ENCODE data around the gene PKNOX2. TPM values are rescaled to one million over a fixed set of nuclear protein-coding genes. Genes with fewer than 3 reads are reported as not detected.
A peak's percentile ranks its signal among the peaks of the same experiment; 100 is the strongest.

Gene PKNOX2
- total RNA-seq, 1 experiment from 2014 or later, result 3.7 TPM

- TF ChIP-seq RELA (CRISPR knock-in tag; IDR thresholded peaks at IDR 0.05; ENCODE audit: borderline replicate concordance), result no peak
Observed at GRCh38 chr11:125304876-125305275, 140.3 kb downstream of the PKNOX2 start (continued).

- peak overlapping the region; percentile 43 for H3K27ac Mint-ChIP-seq
- no peak overlapping the region for H3K4me3 Mint-ChIP-seq
- TF ChIP-seq ZNF532 (CRISPR knock-in tag; IDR thresholded peaks at IDR 0.05; ENCODE audit: borderline replicate concordance), result no peak
- TF ChIP-seq ZNF671 (CRISPR knock-in tag; IDR thresholded peaks at IDR 0.05), result no peak
- no peak for TF ChIP-seq FOXJ3 (CRISPR knock-in tag; IDR thresholded peaks at IDR 0.05; ENCODE audit: borderline replicate concordance)
- no peak for TF ChIP-seq ELF4 (CRISPR knock-in tag; IDR thresholded peaks at IDR 0.05; ENCODE audit: low read depth)
- TF ChIP-seq AR (CRISPR knock-in tag; IDR thresholded peaks at IDR 0.05), result no peak
- no peak for TF ChIP-seq ZNF396 (CRISPR knock-in tag; IDR thresholded peaks at IDR 0.05; ENCODE audit: borderline replicate concordance)
- TF ChIP-seq ZNF138 (CRISPR knock-in tag; conservative IDR thresholded peaks at IDR 0.05), result no peak
- no peak for TF ChIP-seq ATF1 (CRISPR knock-in tag; IDR thresholded peaks at IDR 0.05)
- no peak for TF ChIP-seq PREB (CRISPR knock-in tag; IDR thresholded peaks at IDR 0.05; ENCODE audit: borderline replicate concordance)
- no peak for TF ChIP-seq RORB (CRISPR knock-in tag; IDR thresholded peaks at IDR 0.05)
- no peak for TF ChIP-seq CREB1 (CRISPR knock-in tag; IDR thresholded peaks at IDR 0.05)
- TF ChIP-seq ETV6 (CRISPR knock-in tag; IDR thresholded peaks at IDR 0.05), result no peak
- no peak for TF ChIP-seq TP53 (CRISPR knock-in tag; IDR thresholded peaks at IDR 0.05)
- peaks cover 8% of the 10 kb centered on the region for H3K4me1 Mint-ChIP-seq
- no peaks in the 10 kb centered on the region for H3K36me3 Mint-ChIP-seq
- CTCF ChIA-PET, result interaction anchor here (0.8 to 4.9 kb wide), 7 partner anchors 9 to 162 kb away, joined by 3 to 23 read pairs (median 4); no protein-coding TSS in a partner anchor
- ATAC-seq (peak; percentile 62), DNase-seq (ENCODE audit: low spot score) (no peak)
- no peaks in the 10 kb centered on the region; the same call in 1 of the 2 replicates for H3K27me3 Mint-ChIP-seq (ENCODE audit: low read depth)
- 0 out of 2 replicates have a peak, but pooled peaks cover 7% of the 10 kb centered on the region for H3K9me3 Mint-ChIP-seq
- POLR2A ChIA-PET, result no interaction called here
Observed at GRCh38 chr11:125305345-125305744, 140.8 kb downstream of the PKNOX2 start.

GRCh38 chr11:125306476-125306875 is 141.9 kb downstream of the PKNOX2 start:
- H3K4me3 Mint-ChIP-seq, result no peak overlapping the region
- POLR2A ChIA-PET, result no interaction called here
- ATAC-seq (no peak), DNase-seq (ENCODE audit: low spot score) (no peak)
- no peaks in the 10 kb centered on the region; the same call in 1 of the 2 replicates for H3K27me3 Mint-ChIP-seq (ENCODE audit: low read depth)
- H3K36me3 Mint-ChIP-seq, result no peaks in the 10 kb centered on the region
- CTCF ChIA-PET, result interaction anchor here (4.9 kb wide), 1 partner anchor 39 kb away, joined by 23 read pairs; no protein-coding TSS in a partner anchor
- TF ChIP-seq TEAD1 (CRISPR knock-in tag; IDR thresholded peaks at IDR 0.05) (no peak), FOXJ3 (CRISPR knock-in tag; IDR thresholded peaks at IDR 0.05; ENCODE audit: borderline replicate concordance) (no peak), PREB (CRISPR knock-in tag; IDR thresholded peaks at IDR 0.05; ENCODE audit: borderline replicate concordance) (no peak), RORB (CRISPR knock-in tag; IDR thresholded peaks at IDR 0.05) (no peak), E2F4 (CRISPR knock-in tag; IDR thresholded peaks at IDR 0.05; ENCODE audit: borderline replicate concordance, low read depth) (no peak), MXD4 (CRISPR knock-in tag; IDR thresholded peaks at IDR 0.05; ENCODE audit: borderline replicate concordance) (no peak), SP1 (CRISPR knock-in tag; conservative IDR thresholded peaks at IDR 0.05) (no peak)
- peaks cover 17% of the 10 kb centered on the region for H3K4me1 Mint-ChIP-seq
- H3K27ac Mint-ChIP-seq, result no peak overlapping the region
- H3K9me3 Mint-ChIP-seq, result 0 out of 2 replicates have a peak, but pooled peaks cover 7% of the 10 kb centered on the region

All from WTC11 (cell line).